Uterus (tissue), 4 donors: ENCODE measurements around the gene NRTN. TPM values are rescaled to one million over a fixed set of nuclear protein-coding genes. Genes with fewer than 3 reads are reported as not detected.

ENCODE experiments used
- DNase-seq, 2 donors: peaks; one replicate each; pipeline ENCODE4 v3.0.0-alpha.2; 2019 to 2020
- H3K27ac ChIP-seq, 2 donors: fragments of 200-600 bp; sonication (generic); 1 replicate in 1 of 2; 2 replicates in 1 of 2; pipeline ENCODE4 v1.5.1; 2016 to 2018
- H3K27me3 ChIP-seq, 2 donors: fragments of 200-600 bp; sonication (generic); one replicate each; pipeline ENCODE4 v1.5.1; 2018 to 2019; ENCODE audit warnings: control low read depth in 1 of 2
- H3K36me3 ChIP-seq, 2 donors: fragments of 200-600 bp; sonication (generic); one replicate each; pipeline ENCODE4 v1.5.1; 2019; ENCODE audit warnings: control low read depth in 1 of 2
- H3K4me1 ChIP-seq, 2 donors: fragments of 200-600 bp; sonication (generic); one replicate each; pipeline ENCODE4 v1.5.1; 2018 to 2019; ENCODE audit warnings: control low read depth in 1 of 2
- H3K4me3 ChIP-seq, 2 donors: fragments of 200-600 bp; sonication (generic); 1 replicate in 1 of 2; 2 replicates in 1 of 2; pipeline ENCODE4 v1.5.1; 2018 to 2019; ENCODE audit warnings: mild to moderate bottlenecking in 1 of 2
- H3K9me3 ChIP-seq, 2 donors: fragments of 200-600 bp; sonication (generic); one replicate each; pipeline ENCODE4 v1.5.1; 2019; ENCODE audit warnings: control low read depth in 1 of 2
- POLR2A ChIP-seq, 2 donors: fragments of 450-650 bp; IDR thresholded peaks; one replicate each; pipeline ENCODE4 v1.6.1; 2016; ENCODE audit warnings: antibody characterized with exemption in 2 of 2, mild to moderate bottlenecking in 1 of 2, moderate library complexity in 1 of 2
- intact Hi-C: fragments of 100-400 bp; cut with DNase I; formaldehyde crosslinking; loops from one replicate; pipeline ENCODE4 v1.15.1; 2023; ENCODE audit warnings: low total_unique reads
- total RNA-seq, 4 donors: library from RNA; depleted of rRNA in 3 of 4; stranded (reverse); fragments of >200 nt in 3 of 4; gene quantifications; one replicate each; pipeline versions ENCODE4 v1.1.0 to v1.2.4, GENCODE V29; 2014 to 2023
- TF ChIP-seq, protein P1 (sequence below), 4 experiments: fragments of 200-600 bp in 2 of 4; fragments of 450-650 bp in 2 of 4; sonication (generic) in 2 of 4; IDR thresholded peaks; one replicate each; pipeline ENCODE4 v1.5.1; 2016 to 2019; ENCODE audit warnings: antibody characterized with exemption in 4 of 4, mild to moderate bottlenecking in 2 of 4, moderate library complexity in 1 of 4
- donor health status: DM: yes; HTN: yes; CAD: no.

Gene NRTN
- total RNA-seq, 4 donors from 2014 or later = 0.35 TPM; not detected in 3

DNA sequence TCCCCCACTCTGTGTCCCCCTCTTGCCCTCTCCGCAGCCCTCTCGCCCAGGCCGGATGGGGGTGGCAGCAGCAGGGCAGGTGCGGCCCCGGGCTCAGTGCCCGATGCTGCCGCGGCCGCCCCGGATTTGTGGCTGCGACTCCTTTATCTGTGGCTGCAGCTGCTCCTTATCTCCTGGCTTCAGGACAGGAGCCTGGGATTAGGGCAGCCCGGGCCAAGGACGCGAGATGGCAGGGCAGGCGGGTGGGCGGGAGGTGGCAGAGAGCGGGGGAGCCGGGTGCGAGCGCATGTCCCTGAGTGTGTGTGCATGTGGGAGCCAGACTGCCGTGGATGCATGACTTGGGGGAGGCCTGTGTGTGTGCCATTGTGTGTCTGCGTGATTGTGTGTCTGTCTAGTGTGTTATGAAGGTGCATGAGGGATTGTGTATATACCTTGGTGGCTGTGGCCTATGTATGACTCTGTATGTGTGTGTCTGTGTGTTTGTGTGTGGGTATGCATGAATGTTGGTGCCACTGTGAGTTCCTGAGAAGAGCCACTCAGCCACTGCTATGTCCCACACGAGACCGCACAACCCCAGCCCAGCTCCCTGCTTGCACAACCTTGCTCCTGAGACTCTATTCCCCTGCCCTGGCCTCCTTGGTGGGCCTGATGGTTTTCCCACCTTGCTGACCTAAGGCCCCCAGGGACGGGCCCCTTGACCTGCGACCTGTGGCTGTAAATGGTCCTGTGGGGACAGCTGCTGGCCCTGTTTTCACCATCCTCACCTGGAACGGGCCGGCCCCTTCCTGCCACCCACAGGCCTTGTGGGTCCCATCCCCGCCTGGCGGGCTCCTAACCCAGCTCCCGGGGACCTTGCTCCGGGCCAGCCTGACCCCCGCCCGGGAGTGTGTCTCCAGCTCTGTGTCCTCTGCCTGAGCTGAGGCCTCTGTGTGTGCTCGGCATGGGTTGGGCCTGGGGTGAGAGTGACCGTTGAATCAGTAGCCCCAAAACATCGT, 5.3 kb upstream of the NRTN start:
- no peaks in the 10 kb centered on the region for H3K9me3 ChIP-seq
- no peaks in the 10 kb centered on the region for H3K4me1 ChIP-seq
- H3K27me3 ChIP-seq = peaks cover 5 to 24% of the 10 kb centered on the region in 2 donors
- DNase-seq = no peak
- no peaks in the 10 kb centered on the region for H3K36me3 ChIP-seq
- intact Hi-C loops = no loop called here
- TF ChIP-seq, protein P1, sequence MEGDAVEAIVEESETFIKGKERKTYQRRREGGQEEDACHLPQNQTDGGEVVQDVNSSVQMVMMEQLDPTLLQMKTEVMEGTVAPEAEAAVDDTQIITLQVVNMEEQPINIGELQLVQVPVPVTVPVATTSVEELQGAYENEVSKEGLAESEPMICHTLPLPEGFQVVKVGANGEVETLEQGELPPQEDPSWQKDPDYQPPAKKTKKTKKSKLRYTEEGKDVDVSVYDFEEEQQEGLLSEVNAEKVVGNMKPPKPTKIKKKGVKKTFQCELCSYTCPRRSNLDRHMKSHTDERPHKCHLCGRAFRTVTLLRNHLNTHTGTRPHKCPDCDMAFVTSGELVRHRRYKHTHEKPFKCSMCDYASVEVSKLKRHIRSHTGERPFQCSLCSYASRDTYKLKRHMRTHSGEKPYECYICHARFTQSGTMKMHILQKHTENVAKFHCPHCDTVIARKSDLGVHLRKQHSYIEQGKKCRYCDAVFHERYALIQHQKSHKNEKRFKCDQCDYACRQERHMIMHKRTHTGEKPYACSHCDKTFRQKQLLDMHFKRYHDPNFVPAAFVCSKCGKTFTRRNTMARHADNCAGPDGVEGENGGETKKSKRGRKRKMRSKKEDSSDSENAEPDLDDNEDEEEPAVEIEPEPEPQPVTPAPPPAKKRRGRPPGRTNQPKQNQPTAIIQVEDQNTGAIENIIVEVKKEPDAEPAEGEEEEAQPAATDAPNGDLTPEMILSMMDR (IDR thresholded peaks at IDR 0.05) = no peak
- TF ChIP-seq POLR2A (IDR thresholded peaks at IDR 0.05) = no peak
- H3K27ac ChIP-seq = no peak overlapping the region
- H3K4me3 ChIP-seq = no peak overlapping the region

DNA sequence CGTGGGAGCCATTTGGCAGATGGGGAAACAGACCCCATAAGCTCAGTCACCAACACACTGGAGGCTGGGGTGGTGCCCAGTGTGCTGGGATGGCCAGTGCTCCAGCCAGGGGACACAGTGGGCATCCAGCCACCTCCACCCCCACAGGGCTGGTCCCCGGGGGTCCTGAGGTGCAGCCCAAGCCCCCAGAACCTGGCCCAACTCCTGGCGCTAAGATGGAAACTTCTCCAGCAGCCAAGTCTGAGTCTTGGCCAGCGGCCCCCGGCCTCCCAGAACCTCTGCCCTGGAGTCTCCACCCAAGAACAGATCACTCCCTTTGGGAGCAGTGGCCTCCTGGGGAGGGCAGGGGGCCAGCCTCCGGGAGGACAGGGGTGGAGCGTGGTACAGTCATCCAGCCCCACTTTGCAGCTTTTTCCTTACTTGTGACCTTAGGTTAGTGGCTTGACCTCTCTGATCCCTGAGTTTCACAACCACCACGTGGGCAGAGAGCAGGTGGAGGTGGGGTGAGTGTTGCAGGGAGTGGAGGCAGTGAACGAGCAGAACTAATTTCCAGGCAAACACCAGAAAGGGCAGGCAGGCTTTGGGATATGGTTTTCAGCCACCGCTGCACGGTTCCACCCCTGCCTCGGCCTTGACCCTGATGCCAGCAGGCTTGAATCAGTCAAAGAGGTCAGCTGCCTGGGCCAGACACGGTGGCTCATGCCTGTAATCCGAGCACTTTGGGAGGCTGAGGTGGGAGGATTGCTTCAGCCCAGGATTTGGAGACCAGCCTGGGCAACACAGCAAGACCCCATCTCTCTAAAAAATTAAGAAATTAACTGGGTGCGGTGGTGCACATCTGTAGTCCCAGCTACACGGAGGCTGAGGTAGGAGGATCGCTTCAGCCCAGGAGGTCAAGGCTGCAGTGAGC, 4.3 kb upstream of the NRTN start:
- no peak overlapping the region for H3K4me3 ChIP-seq
- intact Hi-C loops = no loop called here
- no peaks in the 10 kb centered on the region for H3K36me3 ChIP-seq
- no peaks in the 10 kb centered on the region for H3K9me3 ChIP-seq
- no peaks in the 10 kb centered on the region for H3K4me1 ChIP-seq
- no peak for TF ChIP-seq POLR2A (IDR thresholded peaks at IDR 0.05)
- TF ChIP-seq, protein P1 (IDR thresholded peaks at IDR 0.05) = no peak
- peaks cover 8 to 26% of the 10 kb centered on the region in 2 donors for H3K27me3 ChIP-seq
- no peak for DNase-seq
- no peak overlapping the region for H3K27ac ChIP-seq

DNA sequence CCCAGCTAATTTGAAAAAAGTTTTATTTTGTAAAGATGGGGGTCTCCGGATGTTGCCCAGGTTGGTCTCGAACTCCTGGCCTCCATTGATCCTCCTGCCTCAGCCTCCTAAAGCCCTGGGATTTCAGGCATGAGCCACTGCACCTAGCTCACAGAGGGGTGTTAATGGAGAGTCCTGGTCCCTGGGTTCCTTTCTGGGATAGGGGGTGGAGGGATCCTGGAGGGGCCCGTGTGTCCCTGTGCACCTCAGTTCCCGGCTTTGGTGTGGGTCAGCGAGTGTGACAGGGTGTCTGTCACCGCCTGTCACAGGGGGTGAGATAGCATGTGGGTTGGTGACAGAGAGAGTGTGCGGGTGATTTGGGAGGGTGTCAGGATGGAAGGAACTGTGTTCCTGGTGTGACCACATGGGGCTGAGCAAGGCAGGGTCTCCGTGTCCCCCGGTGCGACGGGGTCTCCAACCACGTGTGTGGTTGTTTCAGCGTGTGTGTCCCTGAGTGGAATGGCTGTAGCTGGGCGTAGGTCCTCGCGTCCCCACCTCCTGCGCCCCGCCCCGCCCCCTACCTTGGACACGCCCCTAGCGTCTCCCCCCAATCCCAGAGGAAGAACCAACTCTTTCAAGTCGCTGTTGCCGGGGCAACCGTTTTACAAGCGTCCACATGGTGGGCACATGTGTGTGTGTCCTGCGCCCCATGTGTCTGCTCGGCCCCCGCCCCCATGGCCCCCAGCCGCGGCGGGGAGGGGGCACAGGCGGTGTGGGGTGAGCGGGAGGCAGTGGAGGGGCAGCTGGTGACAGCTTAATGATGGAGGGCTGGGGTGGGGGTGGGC, 2.9 kb upstream of the NRTN start:
- H3K36me3 ChIP-seq = no peaks in the 10 kb centered on the region
- DNase-seq = no peak
- no peaks in the 10 kb centered on the region for H3K9me3 ChIP-seq
- peaks cover 11 to 26% of the 10 kb centered on the region in 2 donors for H3K27me3 ChIP-seq
- intact Hi-C loops = no loop called here
- TF ChIP-seq, protein P1 (IDR thresholded peaks at IDR 0.05) = no peak
- TF ChIP-seq POLR2A (IDR thresholded peaks at IDR 0.05) = no peak
- no peaks in the 10 kb centered on the region for H3K4me1 ChIP-seq
- H3K27ac ChIP-seq = no peak overlapping the region
- no peak overlapping the region for H3K4me3 ChIP-seq

- Histone ChIP-seq H3K27ac (no peak overlapping the region), H3K4me3 (no peak overlapping the region)
These were observed 1.5 kb upstream of the NRTN start for GRCh38 chr19:5803441-5803751.

More at GRCh38 chr19:5803441-5803751, 1.5 kb upstream of the NRTN start:
- DNase-seq = no peak
- no peaks in the 10 kb centered on the region for H3K4me1 ChIP-seq
- peaks cover 11 to 26% of the 10 kb centered on the region in 2 donors for H3K27me3 ChIP-seq
- no peak for TF ChIP-seq POLR2A (IDR thresholded peaks at IDR 0.05)
- TF ChIP-seq, protein P1 (IDR thresholded peaks at IDR 0.05) = no peak
- intact Hi-C loops = no loop called here
- H3K9me3 ChIP-seq = no peaks in the 10 kb centered on the region
- H3K36me3 ChIP-seq = no peaks in the 10 kb centered on the region
